CD14-positive monocyte (primary cell): Measurements from ENCODE around the gene TMEM151B. TPM values are rescaled to one million over a fixed set of nuclear protein-coding genes. Genes with fewer than 3 reads are reported as not detected.

ENCODE experiments used
- DNase-seq, 3 donors: peaks; one replicate each; pipeline ENCODE4 v3.0.0-alpha.2; 2011 to 2022
- H2AFZ ChIP-seq: 2 replicates; pipeline ENCODE4 v1.6.0; 2012; ENCODE audit warnings: mild to moderate bottlenecking, low read depth, low read length, inconsistent platforms; ENCODE audit not compliant: insufficient read depth, poor library complexity, severe bottlenecking
- H3K27ac ChIP-seq, 2 donors: 1 replicate in 1 of 2; 2 replicates in 1 of 2; pipeline ENCODE4 v1.5.1; 2012 to 2013; ENCODE audit warnings: low read length in 2 of 2, control low read depth in 1 of 2, inconsistent platforms in 1 of 2, low read depth in 1 of 2, mild to moderate bottlenecking in 1 of 2
- H3K27me3 ChIP-seq, 2 donors: one replicate each; pipeline versions ENCODE4 v1.6.0 to v1.6.1; 2011 to 2013; ENCODE audit warnings: low read length in 2 of 2; ENCODE audit not compliant: control insufficient read depth in 2 of 2, insufficient read depth in 2 of 2
- H3K36me3 ChIP-seq, 2 donors: replicated peaks in 1 of 2; 1 replicate in 1 of 2; 2 replicates in 1 of 2; pipeline versions ENCODE4 v1.5.1 to v1.6.1; 2012 to 2013; ENCODE audit warnings: low read length in 2 of 2, control low read depth in 1 of 2, inconsistent platforms in 1 of 2, mild to moderate bottlenecking in 1 of 2; ENCODE audit not compliant: insufficient read depth in 2 of 2, control insufficient read depth in 1 of 2
- H3K4me1 ChIP-seq, 2 donors: 1 replicate in 1 of 2; 2 replicates in 1 of 2; pipeline versions ENCODE4 v1.5.1 to v1.6.1; 2012 to 2013; ENCODE audit warnings: low read length in 2 of 2, control low read depth in 1 of 2, inconsistent platforms in 1 of 2, mild to moderate bottlenecking in 1 of 2, moderate library complexity in 1 of 2; ENCODE audit not compliant: insufficient read depth in 2 of 2, control insufficient read depth in 1 of 2
- H3K4me2 ChIP-seq: replicated peaks from 2 replicates; pipeline ENCODE3; 2012; ENCODE audit warnings: low read length, moderate library complexity, mild to moderate bottlenecking; ENCODE audit not compliant: poor library complexity, severe bottlenecking; ENCODE audit errors: extremely low read depth
- H3K4me3 ChIP-seq, 3 experiments: fragments of 200-600 bp in 1 of 3; sonication (generic) in 1 of 3; replicated peaks in 1 of 3; 1 replicate in 2 of 3; 2 replicates in 1 of 3; pipeline ENCODE4 v1.5.1; 2011 to 2013; ENCODE audit warnings: low read length in 3 of 3, mild to moderate bottlenecking in 3 of 3, control low read depth in 2 of 3, low read depth in 2 of 3, inconsistent platforms in 1 of 3, moderate library complexity in 1 of 3
- H3K79me2 ChIP-seq: 2 replicates; pipeline ENCODE4 v1.6.0; 2012; ENCODE audit warnings: mild to moderate bottlenecking, control low read depth, inconsistent platforms, low read length, moderate library complexity; ENCODE audit not compliant: insufficient read depth
- H3K9ac ChIP-seq: 2 replicates; pipeline ENCODE4 v1.6.0; 2017; ENCODE audit warnings: low read length, mild to moderate bottlenecking; ENCODE audit not compliant: insufficient read depth, poor library complexity, severe bottlenecking
- H3K9me3 ChIP-seq, 2 donors: replicated peaks in 1 of 2; 1 replicate in 1 of 2; 2 replicates in 1 of 2; pipeline versions ENCODE4 v1.5.1 to v1.6.1; 2012 to 2013; ENCODE audit warnings: low read length in 2 of 2, control low read depth in 1 of 2; ENCODE audit not compliant: control insufficient read depth in 1 of 2, insufficient read depth in 1 of 2
- H4K20me1 ChIP-seq: 2 replicates; pipeline ENCODE4 v1.6.0; 2012; ENCODE audit warnings: mild to moderate bottlenecking, low read length, control low read depth, moderate library complexity; ENCODE audit not compliant: insufficient read depth
- H3K27ac Mint-ChIP-seq, 7 donors: one replicate each; pipeline ENCODE4 v1.8.0; 2020; ENCODE audit warnings: mild to moderate bottlenecking in 7 of 7, mixed read lengths in 7 of 7, moderate library complexity in 6 of 7, inconsistent platforms in 2 of 7
- H3K27me3 Mint-ChIP-seq, 3 donors: one replicate each; pipeline ENCODE4 v1.8.0; 2021 to 2022; ENCODE audit warnings: low read depth in 3 of 3, mild to moderate bottlenecking in 3 of 3, mixed read lengths in 3 of 3, moderate library complexity in 3 of 3, inconsistent platforms in 1 of 3
- H3K36me3 Mint-ChIP-seq, 2 donors: one replicate each; pipeline ENCODE4 v1.8.0; 2020; ENCODE audit warnings: mixed read lengths in 2 of 2, inconsistent platforms in 1 of 2, mild to moderate bottlenecking in 1 of 2
- H3K4me1 Mint-ChIP-seq: one replicate; pipeline ENCODE4 v1.8.0; 2020; ENCODE audit warnings: mild to moderate bottlenecking, mixed read lengths
- H3K4me3 Mint-ChIP-seq, 2 donors: one replicate each; pipeline ENCODE4 v1.8.0; 2020; ENCODE audit warnings: mild to moderate bottlenecking in 2 of 2, mixed read lengths in 2 of 2, moderate library complexity in 1 of 2
- H3K9me3 Mint-ChIP-seq, 7 donors: one replicate each; pipeline ENCODE4 v1.8.0; 2020 to 2022; ENCODE audit warnings: mixed read lengths in 7 of 7, mild to moderate bottlenecking in 6 of 7, moderate library complexity in 6 of 7, inconsistent platforms in 2 of 7
- WGBS: methylation state at CpG from one replicate; pipeline ENCODE4 v1.1.5; 2013; ENCODE audit warnings: missing lambda C conversion rate; ENCODE audit not compliant: insufficient coverage; 5-methylcytosine and 5-hydroxymethylcytosine counted together
- intact Hi-C, 2 donors: fragments of 100-400 bp; cut with micrococcal nuclease; formaldehyde crosslinking; loops; one replicate each; pipeline versions ENCODE4 v1.15.0 to v1.15.1; 2023
- polyA plus RNA-seq, 3 donors: library from polyadenylated mRNA; depleted of rRNA in 1 of 3; unstranded in 2 of 3; stranded (reverse) in 1 of 3; fragments of 300-500 nt in 2 of 3; fragments of >200 nt in 1 of 3; fragmentation: Illumina TruSeq in 2 of 3; gene quantifications; 1 replicate in 2 of 3; 2 replicates in 1 of 3; pipeline ENCODE4 v1.2.3, GENCODE V29; 2012 to 2021
- TF ChIP-seq, protein P1 (sequence below): fragments of 200-600 bp; IDR thresholded peaks from one replicate; pipeline ENCODE4 v1.8.0; 2022; ENCODE audit warnings: antibody characterized with exemption, mild to moderate bottlenecking

TMEM151B gene
- polyA plus RNA-seq, 3 donors, result not detected

DNA sequence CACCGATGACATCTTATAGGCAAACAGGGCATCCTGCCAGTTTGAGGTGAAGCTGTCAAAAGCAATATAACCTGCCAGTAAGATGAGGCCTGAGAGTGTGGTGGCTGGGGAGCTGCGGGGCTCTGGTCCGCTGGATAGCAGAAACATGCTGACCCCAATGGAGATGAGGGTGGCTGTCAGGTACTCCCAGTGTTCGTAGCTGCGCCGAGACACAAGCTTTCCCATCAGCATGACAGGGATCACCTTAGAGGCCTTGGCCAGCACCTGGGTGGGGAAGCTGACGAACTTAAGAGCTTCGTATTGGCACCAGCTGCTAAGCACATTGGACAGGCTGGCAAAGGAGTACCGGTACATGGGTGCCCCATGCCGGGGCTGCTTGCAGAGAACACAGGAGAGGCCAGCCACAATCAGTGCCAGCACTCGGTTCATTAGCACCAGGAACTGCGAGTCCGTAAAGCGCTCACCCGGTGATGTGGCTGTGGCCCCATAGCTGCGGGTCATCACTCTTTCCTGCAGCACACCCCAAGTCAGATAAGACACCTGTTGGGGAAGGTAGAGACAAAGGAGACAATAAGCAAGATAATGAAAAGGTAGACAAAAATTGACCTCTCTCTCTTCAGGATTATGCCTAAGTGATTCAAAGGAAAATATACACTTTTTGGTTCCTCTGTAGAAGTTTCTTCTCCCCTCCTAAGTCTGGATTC lies 15.0 kb upstream of the TMEM151B start:
- H3K4me3 ChIP-seq, result no peak overlapping the region
- peaks cover 94% of the 10 kb centered on the region for H4K20me1 ChIP-seq
- peak overlapping the region in 3 of 7 donors; percentile 54 to 72 (median 60) for H3K27ac Mint-ChIP-seq
- H3K9me3 Mint-ChIP-seq, result no peaks in the 10 kb centered on the region
- H3K36me3 ChIP-seq, result peaks cover 70 to 83% of the 10 kb centered on the region in 2 donors
- H3K9me3 ChIP-seq, result no peaks in the 10 kb centered on the region
- no peak overlapping the region for H2AFZ ChIP-seq
- no peak overlapping the region for H3K9ac ChIP-seq
- WGBS, result 84% methylated on average over 10 of the region's 16 CpGs
- H3K27ac ChIP-seq, result no peak overlapping the region
- peaks cover 46% of the 10 kb centered on the region for H3K4me1 Mint-ChIP-seq
- intact Hi-C loops, result loop anchor here (5.0 kb wide), 3 partner anchors 33 to 158 kb away; partner anchors contain the start of gene SLC29A1 (in 2 of the 2)
- no peak for DNase-seq
- H3K4me3 Mint-ChIP-seq, result peak overlapping the region in 1 of 2 donors; percentile 1
- no peak overlapping the region for H3K4me2 ChIP-seq
- peaks cover 15% of the 10 kb centered on the region for H3K79me2 ChIP-seq
- H3K36me3 Mint-ChIP-seq, result peaks cover 73 to 77% of the 10 kb centered on the region in 2 donors
- H3K27me3 Mint-ChIP-seq, result peaks cover 0 to 6% (median 2%) of the 10 kb centered on the region in 3 donors
- H3K27me3 ChIP-seq, result no peaks in the 10 kb centered on the region
- H3K4me1 ChIP-seq, result peaks cover 18 to 33% of the 10 kb centered on the region in 2 donors
- TF ChIP-seq, protein P1, sequence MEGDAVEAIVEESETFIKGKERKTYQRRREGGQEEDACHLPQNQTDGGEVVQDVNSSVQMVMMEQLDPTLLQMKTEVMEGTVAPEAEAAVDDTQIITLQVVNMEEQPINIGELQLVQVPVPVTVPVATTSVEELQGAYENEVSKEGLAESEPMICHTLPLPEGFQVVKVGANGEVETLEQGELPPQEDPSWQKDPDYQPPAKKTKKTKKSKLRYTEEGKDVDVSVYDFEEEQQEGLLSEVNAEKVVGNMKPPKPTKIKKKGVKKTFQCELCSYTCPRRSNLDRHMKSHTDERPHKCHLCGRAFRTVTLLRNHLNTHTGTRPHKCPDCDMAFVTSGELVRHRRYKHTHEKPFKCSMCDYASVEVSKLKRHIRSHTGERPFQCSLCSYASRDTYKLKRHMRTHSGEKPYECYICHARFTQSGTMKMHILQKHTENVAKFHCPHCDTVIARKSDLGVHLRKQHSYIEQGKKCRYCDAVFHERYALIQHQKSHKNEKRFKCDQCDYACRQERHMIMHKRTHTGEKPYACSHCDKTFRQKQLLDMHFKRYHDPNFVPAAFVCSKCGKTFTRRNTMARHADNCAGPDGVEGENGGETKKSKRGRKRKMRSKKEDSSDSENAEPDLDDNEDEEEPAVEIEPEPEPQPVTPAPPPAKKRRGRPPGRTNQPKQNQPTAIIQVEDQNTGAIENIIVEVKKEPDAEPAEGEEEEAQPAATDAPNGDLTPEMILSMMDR, result no peak

DNA sequence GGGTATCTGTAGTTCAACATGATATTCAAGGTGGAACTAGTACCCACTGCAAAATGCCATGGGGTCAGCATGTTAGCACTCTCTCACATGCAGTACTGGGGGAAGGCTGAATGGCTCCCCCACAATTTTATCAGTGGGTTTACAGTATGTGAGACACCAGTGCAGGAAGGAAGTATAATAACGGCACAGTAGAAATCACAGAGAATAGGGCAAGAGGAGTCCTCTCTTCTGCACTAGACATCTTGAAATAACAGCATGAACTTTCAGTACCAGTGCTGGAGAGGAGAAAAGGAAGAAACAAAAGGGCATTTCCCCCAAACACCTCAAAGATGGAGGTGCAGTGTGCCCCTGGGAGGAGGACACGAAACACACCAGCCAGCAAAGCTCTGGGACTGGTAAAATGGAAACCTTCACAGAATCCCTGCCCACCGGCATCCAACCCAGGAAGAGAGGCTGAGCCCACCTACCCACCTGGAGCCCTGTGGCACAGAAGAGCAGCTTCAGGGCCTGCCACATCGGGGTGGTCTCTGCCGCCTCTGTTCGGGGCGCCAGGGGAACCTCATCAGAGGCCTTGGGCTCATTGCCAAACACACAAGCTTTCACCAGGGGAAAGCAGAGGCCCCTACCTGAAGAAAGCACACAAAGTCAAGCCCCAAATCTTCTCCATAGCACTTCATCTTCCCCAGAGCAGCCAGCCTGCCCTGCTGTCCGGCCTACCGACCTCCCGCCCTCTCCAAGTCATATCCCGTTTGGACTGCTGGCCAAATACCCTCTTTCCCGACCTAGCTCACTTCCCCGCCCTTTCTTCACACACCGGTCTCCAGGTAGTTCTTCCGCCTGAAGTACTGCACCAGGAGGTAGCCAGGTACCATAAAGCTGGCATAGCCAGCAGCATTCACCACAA lies 14.1 kb upstream of the TMEM151B start:
- Histone ChIP-seq H3K4me1 (peaks cover 18 to 41% of the 10 kb centered on the region in 2 donors), H2AFZ (peak overlapping the region; percentile 57), H3K4me2 (peak overlapping the region; percentile 99), H3K4me3 (peak overlapping the region; percentile 49 to 85 (median 69)), H3K27ac (no peak overlapping the region), H3K36me3 (peaks cover 70 to 83% of the 10 kb centered on the region in 2 donors), H3K79me2 (peaks cover 15% of the 10 kb centered on the region), H4K20me1 (peaks cover 94% of the 10 kb centered on the region), H3K9me3 (no peaks in the 10 kb centered on the region), H3K27me3 (no peaks in the 10 kb centered on the region), H3K9ac (peak overlapping the region; percentile 77)
- peaks cover 73 to 77% of the 10 kb centered on the region in 2 donors for H3K36me3 Mint-ChIP-seq
- no peak for DNase-seq
- peaks cover 47% of the 10 kb centered on the region for H3K4me1 Mint-ChIP-seq
- peak overlapping the region in 6 of 7 donors; percentile 13 to 78 (median 70) for H3K27ac Mint-ChIP-seq
- H3K9me3 Mint-ChIP-seq, result no peaks in the 10 kb centered on the region
- intact Hi-C loops, result loop anchor here (5.0 kb wide), 3 partner anchors 34 to 159 kb away; partner anchors contain the start of gene SLC29A1 (in 2 of the 2)
- H3K27me3 Mint-ChIP-seq, result peaks cover 0 to 6% (median 2%) of the 10 kb centered on the region in 3 donors
- TF ChIP-seq, protein P1, result no peak
- WGBS, result 26% methylated on average over 13 of the region's 15 CpGs
- H3K4me3 Mint-ChIP-seq, result peak overlapping the region; percentile 79 to 84
